GM18511 (cell line): ENCODE data around the gene KRTAP10-9.
"Not testable (repeated sequence)": the region's sequence is repeated elsewhere in the genome, so short reads cannot be mapped to it uniquely, and the experiment has no call there.

Source experiments
- ATAC-seq: cut with Tn5 transposase; IDR thresholded peaks from one replicate; pipeline ENCODE4 v1.9.1; 2021; ENCODE audit warnings: mild to moderate bottlenecking, moderate library complexity; ENCODE audit not compliant: unreplicated experiment

KRTAP10-9 gene

DNA sequence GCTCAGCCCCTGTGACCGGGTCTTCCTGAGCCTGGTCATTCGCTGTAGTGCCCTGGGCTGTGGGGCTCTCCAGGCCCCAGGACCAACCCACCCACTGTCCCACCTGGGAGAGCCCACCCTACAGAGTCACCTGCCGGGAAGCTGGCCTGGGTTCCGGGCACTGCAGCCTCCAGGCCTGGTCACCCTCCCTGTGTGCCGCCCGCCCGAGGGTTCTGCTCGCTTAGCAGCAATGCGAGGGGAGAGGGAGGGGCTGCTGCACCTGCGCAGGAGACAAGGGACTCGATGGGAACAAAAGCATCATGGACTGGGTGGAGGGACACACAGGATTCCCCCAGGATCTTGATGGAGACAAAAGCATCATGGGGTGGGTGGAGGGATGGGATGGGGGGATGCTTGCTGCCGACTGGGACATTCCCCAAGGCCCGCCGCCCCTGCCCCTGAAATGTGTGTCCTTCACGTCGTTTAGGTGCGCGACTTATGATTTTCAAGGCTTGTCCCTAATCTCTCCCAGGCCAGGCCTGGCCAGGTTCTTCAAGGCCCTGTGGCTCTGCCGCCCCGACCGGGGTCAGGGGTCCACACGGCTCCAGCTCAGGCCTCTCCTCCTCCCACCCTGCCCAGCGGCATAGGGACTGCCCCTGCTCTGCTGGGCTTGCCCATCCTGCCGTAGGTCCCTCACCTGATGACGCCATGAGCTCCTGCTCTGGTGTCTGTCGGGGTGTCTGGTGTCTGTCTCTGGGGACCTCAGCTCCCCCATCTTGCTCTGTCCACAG lies 13.3 kb upstream of the KRTAP10-9 start:
- no peak for ATAC-seq

DNA sequence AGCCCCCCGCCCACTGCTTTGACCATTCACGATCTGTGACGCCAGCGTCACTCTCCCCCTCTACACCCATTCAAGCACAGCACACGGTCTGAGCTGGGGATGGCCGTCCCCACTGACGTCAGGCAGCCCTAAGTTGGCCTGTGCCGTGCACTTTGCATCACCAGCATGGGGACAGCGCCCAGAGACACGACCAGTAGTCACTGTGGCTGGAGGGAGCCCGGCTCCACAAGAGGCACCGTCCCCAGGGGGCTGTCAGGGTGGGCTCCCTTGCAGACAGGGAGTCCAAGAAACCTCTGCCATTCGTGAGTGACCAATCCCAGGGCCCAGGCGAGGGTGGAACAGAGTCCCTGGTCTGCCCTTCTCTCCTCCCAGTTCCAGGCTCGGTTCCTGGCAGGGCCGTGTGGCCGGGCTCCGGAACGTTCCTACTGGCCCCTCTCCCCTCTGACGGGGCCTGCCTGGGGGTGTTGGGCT lies 12.7 kb upstream of the KRTAP10-9 start:
- no peak for ATAC-seq

DNA sequence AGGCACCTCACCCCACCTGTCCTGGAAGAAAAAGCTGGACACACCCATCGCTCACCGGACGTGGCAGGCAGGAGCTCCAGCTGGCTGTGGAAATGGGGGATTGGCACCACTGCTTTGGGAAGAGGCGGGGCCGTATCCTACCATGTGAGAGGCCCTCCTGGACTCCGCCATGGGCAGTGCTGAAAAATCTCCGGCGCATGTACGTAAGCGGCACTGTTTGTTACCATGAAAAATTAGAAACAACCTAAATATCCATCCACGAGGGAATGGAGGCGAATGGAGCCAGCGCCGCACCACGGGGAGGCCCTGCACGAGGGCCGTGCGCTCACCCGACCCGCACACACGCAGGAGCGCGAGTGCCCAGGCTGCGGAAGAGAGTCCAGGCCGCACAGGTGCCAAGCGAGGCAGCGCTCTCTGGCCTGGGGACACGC lies 11.9 kb upstream of the KRTAP10-9 start:
- ATAC-seq = no peak

DNA sequence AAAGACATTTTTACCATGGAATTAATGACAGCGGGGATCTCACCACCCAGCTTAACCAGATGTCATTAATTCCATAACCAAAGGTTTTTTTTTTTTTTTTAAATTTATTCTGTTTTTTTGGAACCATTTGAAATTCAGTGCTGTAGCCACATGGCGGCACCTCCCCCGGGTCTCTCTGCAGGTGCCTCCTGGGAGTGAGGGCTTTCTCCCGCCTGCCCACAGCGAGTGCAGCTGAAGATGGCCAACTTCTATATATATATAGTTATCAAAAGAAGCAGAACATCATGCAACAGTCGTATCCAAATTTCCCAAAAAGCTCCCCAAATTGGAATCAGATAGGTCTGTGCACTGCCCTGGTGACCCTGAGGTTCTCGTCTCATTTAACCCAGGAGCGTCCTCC lies 11.4 kb upstream of the KRTAP10-9 start:
- no peak for ATAC-seq

DNA sequence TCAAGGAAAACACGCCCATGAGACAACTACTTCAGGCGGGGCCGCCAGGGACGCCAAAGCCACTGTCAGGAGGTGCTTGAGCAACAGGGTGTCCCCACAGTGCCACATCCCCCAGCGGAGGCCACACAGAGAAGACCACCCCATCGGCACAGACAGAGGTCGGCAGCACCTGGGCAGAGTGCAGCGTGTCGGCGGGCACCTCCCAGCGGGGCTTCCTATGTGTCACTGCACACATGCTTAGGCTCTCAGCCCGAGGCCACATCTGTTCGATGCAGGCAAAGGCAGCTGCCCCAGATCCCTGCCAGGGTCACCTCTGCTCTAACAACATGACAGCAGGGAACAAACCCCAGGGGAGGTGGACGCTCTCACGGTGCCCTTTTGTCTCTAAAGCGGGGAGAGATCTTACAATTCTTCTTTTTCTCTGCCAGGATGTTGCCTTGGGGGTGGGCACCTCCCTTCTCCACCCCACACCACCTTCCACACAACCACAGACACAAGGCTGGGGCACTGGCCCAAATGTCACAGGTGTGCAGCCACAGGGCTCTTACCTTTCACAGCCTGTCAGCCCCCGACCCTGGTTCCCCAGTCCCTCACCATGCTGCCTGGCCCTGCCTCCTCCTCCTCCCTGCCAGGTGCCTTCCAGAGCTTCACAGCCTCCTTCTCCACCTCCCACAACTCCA lies 10.8 kb upstream of the KRTAP10-9 start:
- no peak for ATAC-seq

DNA sequence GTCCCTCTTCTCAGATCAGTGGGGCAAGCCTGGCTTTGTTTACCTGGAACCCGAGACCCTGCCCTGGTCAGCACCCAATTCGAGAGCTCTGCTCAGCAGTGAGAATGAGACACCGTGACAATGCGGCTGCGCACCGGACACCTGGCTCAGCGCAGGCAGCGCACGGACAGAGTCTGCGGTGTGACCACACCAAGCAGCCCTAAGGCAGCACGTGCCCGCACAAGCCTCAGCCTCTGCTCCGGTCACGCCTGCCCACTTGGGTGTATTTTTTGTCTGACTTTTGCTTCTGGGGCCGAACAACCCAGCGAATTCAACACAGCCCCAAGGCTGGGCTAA lies 10.3 kb upstream of the KRTAP10-9 start:
- ATAC-seq = no peak

DNA sequence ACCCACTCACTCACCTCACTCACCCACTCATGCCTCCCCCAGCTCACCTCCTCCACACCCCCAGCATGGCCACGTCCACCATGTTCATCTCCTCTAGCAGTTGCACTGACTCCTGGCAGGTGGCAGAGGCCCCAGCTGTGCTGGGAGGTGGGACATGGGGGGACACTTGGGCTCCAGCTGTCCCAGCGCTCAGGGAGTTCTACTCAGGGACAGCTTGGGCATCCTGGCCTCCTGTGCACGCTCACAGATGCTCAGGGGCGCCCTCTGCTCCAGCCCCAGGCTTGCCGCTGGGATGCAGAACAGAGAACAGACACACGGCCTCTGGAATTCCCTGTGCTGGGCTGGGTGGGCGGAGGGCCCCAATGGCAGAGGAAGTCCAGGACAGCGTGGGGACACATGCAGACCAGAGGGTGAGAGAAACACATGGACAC lies 9.8 kb upstream of the KRTAP10-9 start:
- ATAC-seq = no peak

DNA sequence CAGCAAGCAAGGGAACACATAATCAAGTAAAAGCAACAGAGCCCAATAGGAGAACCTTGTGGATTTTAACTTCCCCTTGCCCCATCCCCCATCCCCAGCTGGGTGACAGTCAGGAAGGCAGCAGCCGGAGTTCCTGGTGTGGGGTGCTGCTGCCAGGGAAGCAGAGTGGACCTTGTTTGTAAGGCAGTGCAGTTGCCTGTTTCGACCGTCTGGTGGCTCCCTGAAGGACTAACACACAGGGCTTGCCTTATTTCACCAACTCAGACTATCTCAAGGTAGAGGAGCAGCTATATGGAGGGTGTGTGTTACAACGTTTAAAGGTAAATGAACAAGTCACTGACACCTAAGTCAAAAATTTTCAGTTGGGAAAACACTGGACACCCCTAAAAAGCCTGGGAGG lies 8.4 kb upstream of the KRTAP10-9 start:
- ATAC-seq = no peak

DNA sequence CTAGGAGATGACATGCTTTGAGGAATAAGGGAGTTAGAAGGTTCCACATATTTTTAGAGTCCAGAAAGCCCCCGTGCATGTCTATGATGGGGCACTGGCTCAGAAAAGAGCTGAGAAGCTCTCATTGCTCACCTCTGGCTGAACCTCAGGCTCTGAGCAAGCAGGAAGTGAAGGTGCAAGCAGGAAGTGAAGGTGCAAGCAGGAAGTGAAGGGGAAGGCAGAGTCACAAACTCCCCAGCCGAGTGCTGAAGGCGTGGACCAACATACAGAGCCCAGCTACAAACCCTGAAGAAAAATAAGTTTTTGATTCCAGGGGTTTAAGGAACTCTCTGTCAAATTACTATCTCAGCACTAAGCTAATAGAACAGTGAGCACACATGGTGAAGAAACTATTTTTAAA lies 8.0 kb upstream of the KRTAP10-9 start:
- ATAC-seq = no peak

DNA sequence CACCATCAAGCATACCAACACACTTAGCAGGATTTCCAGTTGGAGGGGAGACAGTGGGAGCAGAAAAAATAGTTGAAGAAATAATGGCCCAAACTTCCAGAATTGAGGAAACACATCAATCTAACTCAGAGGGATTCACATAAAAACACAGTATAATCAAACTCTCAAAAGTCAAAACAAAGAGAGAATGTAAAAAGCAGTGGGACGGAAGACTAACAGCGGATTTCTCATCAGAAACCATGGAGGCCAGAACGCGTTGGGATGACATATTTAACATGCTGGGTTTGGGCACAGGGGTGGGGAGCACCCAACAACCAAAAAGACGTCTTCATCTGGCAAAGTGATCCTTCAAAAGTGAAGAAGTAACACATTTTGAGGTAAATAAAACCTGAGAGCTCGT lies 7.0 kb upstream of the KRTAP10-9 start:
- no peak for ATAC-seq

DNA sequence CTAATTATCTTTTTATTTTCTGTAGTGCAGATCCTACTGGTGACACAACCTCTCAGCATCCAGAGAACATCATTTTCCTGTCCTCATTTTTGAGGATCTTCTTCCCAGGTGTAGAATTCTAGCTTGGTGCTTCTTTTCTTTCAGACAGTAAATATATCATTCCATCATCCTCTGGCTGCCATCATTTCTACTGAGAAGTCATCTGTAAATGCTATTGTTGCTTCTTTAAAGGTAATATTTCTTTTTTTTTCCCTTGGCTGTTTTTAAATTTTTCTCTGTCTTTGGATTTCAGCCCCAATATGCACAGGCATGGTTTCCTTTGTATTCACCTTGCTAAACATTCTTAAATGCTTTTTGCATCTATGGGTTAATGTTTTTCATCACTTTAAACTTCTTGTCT lies 3.3 kb upstream of the KRTAP10-9 start:
- no peak for ATAC-seq

DNA sequence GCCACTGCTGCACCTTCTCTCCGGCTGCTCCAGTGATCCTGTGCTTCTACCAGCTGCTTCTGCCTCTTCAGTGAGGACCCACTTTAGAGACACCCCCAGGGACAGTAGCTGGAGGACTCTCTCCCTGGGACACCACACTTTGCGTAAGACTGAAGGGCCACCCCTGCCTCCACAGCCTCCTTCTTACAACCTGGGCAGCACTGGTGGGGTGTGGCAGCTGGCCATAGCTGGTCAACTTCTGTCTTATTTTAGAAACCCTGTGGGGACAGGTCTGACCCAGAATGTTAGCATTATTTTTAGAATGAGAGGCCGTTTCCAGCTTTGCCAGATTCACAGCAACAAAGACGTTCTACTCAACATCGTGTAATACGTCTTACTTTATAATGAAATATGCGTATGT lies 1.1 kb upstream of the KRTAP10-9 start:
- ATAC-seq = no peak

DNA sequence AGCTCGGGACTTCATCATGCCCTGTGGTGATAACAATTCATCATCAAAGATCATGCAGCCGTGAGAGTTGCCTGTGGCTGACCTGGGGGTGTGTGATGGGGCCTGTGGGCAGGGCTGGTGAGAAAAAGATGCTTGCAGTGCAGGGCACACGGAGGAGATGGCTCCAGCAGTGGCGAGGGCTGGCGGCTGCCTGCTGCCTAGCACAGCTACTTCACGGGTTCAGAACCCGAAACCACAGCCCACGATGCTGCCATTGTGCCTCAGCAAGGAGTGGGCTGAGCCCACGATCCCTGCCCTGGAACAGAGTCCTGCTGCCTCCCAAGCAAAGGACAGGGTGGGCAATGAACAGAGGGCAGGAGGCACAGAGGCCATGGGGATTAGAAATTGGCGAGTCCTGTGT lies 631 bp upstream of the KRTAP10-9 start:
- ATAC-seq = no peak

DNA sequence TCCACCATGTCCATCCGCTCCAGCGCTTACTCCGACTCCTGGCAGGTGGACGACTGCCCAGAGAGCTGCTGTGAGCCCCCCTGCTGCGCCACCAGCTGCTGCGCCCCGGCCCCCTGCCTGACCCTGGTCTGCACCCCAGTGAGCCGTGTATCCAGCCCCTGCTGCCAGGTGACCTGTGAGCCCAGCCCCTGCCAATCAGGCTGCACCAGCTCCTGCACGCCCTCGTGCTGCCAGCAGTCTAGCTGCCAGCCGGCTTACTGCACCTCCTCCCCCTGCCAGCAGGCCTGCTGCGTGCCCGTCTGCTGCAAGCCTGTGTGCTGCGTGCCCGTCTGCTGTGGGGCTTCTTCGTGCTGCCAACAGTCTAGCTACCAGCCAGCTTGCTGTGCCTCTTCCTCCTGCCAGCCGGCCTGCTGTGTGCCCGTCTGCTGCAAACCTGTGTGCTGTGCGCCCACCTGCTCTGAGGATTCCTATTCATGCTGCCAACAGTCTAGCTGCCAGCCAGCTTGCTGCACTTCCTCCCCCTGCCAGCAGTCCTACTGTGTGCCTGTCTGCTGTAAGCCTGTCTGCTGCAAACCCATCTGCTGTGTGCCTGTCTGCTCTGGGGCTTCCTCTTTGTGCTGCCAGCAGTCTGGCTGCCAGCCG lies 409 bp downstream of the KRTAP10-9 start:
- not testable (repeated sequence) for ATAC-seq

DNA sequence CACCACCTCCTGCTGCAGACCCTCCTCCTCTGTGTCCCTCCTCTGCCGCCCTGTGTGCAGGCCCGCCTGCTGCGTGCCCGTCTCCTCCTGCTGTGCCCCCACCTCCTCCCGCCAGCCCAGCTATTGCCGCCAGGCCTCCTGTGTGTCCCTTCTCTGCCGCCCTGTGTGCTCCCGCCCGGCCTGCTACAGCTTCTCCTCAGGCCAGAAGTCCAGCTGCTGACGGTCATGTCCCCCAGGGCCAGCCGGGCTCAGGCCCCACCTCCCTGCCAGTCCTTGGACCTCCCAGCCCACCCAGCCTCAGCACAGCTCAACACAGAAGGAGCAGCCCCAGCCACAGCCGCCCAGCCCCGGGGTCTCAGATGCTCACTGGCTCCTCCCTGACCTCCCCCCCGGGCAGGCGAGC lies 939 bp downstream of the KRTAP10-9 start:
- not testable (repeated sequence) for ATAC-seq

DNA sequence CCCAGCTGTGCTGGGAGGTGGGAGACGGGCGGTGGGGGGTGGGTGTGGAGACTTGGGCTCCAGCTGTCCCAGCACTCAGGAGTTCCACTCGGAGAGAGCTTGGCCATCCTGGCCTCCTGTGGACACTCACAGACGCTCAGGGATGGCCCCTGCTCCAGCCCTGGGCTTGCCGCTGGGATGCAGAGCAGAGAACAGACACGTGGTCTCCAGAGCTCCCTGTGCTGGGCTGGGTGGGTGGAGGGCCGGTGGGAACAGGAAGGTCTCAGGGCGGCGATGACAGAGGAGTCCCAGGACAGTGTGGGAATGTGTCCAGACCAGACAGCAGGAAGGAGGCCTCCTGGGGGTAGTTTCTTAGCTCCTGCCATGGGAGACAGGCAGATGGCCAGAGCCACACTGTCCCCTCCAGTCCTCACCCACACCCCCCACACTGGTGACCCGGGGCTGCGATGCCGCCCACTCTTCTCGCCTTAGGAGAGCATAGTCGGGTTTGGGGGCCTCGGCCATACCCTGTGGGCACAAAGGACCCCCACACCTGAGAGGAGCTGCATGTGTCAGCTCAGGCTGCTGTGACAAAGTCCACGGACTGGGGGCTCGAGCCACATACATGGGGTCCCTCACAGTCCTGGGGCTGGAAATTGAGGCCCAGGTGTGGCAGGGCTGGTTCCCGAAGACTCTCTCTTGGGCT lies 2.0 kb downstream of the KRTAP10-9 start:
- ATAC-seq = no peak

DNA sequence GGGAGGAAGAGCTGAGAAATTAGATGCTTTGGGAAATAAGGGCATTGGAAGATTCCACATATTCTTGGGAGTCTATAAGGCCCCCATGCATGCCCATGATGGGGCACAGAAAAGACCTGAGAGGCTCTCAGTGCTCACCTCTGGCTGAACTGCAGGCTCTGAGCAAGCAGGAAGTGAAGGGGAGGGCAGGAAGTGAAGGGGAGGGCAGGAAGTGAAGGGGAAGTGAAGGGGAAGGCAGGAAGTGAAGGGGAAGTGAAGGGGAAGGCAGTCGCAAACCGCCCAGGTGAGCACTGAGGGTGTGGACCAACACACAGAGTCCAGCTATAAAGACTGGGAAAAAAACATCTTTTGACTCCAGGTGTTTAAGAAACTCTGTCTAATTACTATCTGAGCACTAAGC lies 3.5 kb downstream of the KRTAP10-9 start:
- ATAC-seq = no peak

DNA sequence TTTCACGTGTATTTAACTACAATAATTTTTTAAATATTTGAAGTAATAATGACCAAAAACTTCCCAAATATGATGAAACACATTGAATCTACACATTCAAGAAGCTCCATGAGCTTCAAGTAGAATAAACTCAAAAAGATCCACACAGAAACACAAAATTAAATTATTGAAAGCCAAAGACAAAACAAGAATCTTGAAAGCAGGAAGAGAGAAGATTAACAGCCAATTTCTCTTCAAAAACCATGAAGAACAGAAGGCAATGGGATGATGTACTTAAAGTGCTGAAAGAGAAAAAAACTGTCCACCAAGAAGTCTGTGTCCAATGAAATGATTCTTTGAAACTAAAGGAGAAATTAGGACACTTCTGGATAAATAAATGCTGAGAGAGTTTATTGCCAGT lies 5.2 kb downstream of the KRTAP10-9 start:
- no peak for ATAC-seq

DNA sequence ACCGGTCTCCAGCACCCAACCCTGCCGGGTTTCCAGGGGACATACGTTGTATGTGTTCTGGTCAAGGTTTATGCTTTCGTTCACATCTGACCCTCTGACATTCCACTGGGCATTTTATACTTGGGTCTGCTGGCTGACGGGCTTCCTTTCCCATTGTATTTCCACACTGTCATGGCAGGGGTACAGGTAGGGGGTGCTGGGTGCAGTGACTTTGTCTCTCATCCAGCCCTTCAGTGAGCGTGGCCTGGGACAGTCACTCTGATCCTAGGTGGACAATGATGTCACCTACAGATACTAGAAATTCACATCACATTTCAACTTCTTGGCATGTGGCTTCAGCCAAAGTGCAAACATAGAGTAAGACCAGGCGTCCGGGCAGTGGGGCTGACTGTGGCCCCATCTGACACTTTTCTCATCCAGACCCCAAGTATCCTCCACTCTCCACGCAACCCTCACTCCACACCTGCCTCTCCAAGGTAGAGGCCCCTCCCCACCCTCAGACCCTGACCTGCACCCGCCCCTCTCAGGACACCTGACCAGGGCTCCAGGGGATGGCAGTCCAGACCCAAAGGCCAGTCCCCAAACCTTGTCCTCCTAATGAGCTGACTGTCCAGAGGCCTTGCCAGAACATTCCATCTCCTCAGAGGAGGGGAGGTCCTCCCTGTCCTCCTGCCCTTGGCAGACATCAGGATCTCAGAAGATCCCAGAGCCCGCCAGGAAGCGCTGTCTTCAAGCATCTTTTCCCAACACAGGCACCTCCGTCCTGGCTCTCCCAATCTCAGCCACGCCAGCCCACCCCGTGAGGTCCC lies 9.5 kb downstream of the KRTAP10-9 start:
- ATAC-seq = no peak

DNA sequence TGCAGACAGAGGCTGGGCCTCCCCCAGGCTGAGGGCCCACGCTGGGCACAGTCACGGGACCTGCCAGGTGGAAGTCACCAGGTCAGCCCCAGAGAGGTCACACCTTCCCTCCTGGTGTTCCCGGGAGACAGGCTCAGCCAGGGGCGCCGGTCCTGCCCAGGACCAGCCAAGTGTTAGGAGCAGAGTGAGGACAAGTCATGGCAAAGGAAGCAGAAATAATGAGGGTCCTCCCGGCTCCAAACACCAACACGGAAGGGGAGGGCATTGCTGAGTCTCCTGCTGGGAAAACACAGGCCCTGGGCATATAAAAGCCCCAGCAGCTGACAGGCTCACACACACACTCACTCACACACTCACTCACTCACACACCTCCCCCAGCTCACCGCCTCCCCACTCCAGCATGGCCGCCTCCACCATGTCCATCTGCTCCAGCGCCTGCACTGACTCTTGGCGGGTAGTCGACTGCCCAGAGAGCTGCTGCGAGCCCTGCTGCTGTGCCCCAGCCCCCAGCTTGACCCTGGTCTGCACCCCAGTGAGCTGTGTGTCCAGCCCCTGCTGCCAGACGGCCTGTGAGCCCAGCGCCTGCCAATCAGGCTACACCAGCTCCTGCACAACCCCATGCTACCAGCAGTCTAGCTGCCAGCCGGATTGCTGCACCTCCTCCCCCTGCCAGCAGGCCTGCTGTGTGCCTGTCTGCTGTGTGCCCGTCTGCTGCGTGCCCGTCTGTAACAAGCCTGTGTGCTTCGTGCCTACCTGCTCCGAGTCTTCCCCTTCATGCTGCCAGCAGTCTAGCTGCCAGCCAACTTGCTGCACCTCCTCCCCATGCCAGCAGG lies 10.3 kb downstream of the KRTAP10-9 start, which contains the start of gene KRTAP10-10:
Gene KRTAP10-10 (plus strand): TSS at position 339 of the 833 bp plus-strand sequence. CDS start 62 bp downstream, at position 401.
- ATAC-seq = no peak
